ENCODE data around the gene RBP3.

DNA sequence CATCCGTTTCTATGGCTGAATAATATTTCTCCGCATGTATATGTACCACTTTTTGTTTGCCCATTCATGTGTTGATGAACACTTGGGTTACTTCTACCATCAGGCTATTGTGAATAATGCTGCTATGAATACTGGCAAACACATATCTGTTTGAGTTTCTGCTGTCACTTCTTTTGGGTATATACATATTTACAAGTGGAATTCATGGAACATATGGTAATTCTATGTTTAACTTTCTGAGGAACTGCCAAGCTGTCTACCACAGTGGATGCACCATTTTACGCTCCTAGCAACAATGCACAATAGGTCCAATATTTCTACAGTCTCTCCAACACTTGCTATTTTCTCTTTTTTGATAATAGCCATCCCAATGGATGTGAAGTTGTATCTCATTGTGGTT lies 41.5 kb downstream of the RBP3 start:
- TF ChIP-seq TCF4 (CRISPR knock-in tag; IDR thresholded peaks at IDR 0.05; ENCODE audit: borderline replicate concordance), result no peak
- TF ChIP-seq, protein P1, sequence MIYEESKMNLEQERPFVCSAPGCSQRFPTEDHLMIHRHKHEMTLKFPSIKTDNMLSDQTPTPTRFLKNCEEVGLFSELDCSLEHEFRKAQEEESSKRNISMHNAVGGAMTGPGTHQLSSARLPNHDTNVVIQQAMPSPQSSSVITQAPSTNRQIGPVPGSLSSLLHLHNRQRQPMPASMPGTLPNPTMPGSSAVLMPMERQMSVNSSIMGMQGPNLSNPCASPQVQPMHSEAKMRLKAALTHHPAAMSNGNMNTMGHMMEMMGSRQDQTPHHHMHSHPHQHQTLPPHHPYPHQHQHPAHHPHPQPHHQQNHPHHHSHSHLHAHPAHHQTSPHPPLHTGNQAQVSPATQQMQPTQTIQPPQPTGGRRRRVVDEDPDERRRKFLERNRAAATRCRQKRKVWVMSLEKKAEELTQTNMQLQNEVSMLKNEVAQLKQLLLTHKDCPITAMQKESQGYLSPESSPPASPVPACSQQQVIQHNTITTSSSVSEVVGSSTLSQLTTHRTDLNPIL (CRISPR knock-in tag; IDR thresholded peaks at IDR 0.05; ENCODE audit: low read depth), result no peak
- TF ChIP-seq TOX (CRISPR knock-in tag; IDR thresholded peaks at IDR 0.05; ENCODE audit: borderline replicate concordance), result no peak
- no peak for TF ChIP-seq OSR1 (CRISPR knock-in tag; IDR thresholded peaks at IDR 0.05)
- no peak for TF ChIP-seq SNAI2 (CRISPR knock-in tag; IDR thresholded peaks at IDR 0.05)
- TF ChIP-seq ZFP3 (CRISPR knock-in tag; IDR thresholded peaks at IDR 0.05), result no peak
- TF ChIP-seq, protein P2, sequence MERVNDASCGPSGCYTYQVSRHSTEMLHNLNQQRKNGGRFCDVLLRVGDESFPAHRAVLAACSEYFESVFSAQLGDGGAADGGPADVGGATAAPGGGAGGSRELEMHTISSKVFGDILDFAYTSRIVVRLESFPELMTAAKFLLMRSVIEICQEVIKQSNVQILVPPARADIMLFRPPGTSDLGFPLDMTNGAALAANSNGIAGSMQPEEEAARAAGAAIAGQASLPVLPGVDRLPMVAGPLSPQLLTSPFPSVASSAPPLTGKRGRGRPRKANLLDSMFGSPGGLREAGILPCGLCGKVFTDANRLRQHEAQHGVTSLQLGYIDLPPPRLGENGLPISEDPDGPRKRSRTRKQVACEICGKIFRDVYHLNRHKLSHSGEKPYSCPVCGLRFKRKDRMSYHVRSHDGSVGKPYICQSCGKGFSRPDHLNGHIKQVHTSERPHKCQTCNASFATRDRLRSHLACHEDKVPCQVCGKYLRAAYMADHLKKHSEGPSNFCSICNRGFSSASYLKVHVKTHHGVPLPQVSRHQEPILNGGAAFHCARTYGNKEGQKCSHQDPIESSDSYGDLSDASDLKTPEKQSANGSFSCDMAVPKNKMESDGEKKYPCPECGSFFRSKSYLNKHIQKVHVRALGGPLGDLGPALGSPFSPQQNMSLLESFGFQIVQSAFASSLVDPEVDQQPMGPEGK (CRISPR knock-in tag; IDR thresholded peaks at IDR 0.05; ENCODE audit: borderline replicate concordance), result no peak
- TF ChIP-seq, protein P3, sequence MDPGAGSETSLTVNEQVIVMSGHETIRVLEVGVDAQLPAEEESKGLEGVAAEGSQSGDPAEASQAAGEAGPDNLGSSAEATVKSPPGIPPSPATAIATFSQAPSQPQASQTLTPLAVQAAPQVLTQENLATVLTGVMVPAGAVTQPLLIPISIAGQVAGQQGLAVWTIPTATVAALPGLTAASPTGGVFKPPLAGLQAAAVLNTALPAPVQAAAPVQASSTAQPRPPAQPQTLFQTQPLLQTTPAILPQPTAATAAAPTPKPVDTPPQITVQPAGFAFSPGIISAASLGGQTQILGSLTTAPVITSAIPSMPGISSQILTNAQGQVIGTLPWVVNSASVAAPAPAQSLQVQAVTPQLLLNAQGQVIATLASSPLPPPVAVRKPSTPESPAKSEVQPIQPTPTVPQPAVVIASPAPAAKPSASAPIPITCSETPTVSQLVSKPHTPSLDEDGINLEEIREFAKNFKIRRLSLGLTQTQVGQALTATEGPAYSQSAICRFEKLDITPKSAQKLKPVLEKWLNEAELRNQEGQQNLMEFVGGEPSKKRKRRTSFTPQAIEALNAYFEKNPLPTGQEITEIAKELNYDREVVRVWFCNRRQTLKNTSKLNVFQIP (CRISPR knock-in tag; IDR thresholded peaks at IDR 0.05; ENCODE audit: borderline replicate concordance, low read depth), result no peak

Data from SK-N-SH treated with all-trans-retinoic acid at 6 μM for 48 hours (cell line).